ENCODE measurements around the gene QKI. TPM values are rescaled to one million over a fixed set of nuclear protein-coding genes. Genes with fewer than 3 reads are reported as not detected.

Gene QKI
- total RNA-seq, 1 donor = 212 TPM

DNA sequence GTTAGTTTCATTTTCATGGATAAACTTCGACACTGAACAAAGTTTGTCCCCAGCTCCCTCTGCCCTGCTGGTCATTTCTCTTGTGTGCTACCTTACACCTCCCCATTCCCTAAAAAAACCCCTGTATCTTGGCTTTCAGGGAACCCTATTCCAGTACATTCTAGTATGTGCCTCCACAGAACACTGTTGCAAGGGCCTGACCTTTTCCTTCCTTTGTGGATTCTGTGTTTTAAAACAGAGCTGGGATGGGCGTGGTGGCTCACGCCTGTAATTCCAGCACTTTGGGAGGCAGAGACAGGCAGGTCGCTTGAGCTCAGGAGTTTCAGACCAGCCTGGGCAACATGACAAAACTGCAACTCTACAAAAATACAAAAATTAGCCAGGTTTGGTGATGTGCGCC lies 20.6 kb upstream of the QKI start:
- TF ChIP-seq, protein P1, sequence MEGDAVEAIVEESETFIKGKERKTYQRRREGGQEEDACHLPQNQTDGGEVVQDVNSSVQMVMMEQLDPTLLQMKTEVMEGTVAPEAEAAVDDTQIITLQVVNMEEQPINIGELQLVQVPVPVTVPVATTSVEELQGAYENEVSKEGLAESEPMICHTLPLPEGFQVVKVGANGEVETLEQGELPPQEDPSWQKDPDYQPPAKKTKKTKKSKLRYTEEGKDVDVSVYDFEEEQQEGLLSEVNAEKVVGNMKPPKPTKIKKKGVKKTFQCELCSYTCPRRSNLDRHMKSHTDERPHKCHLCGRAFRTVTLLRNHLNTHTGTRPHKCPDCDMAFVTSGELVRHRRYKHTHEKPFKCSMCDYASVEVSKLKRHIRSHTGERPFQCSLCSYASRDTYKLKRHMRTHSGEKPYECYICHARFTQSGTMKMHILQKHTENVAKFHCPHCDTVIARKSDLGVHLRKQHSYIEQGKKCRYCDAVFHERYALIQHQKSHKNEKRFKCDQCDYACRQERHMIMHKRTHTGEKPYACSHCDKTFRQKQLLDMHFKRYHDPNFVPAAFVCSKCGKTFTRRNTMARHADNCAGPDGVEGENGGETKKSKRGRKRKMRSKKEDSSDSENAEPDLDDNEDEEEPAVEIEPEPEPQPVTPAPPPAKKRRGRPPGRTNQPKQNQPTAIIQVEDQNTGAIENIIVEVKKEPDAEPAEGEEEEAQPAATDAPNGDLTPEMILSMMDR (IDR thresholded peaks at IDR 0.05; ENCODE audit: extremely low read depth, low read depth, low read length) = no peak

DNA sequence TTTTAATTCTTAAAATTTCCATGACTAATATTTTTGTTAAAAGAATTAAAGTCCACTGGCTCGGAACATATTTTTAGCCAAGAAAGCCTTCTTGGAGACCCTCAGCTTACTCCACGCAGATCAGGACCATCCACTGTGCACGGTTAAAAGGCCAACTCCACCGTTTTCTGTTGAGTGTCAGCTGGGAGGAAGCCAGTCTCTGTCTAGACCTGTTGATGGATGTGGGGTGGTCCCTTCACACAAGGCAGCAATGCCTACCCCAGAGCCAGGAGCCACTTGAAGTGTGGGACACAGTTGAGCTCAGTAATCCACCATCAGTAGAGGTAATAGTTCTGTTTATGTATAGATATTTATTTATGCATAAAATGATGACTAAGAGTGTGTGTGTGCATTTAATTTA lies 19.9 kb upstream of the QKI start:
- no peaks in the 10 kb centered on the region for H3K27me3 ChIP-seq (ENCODE audit: insufficient read depth, low read length)
- no peak overlapping the region for H3K4me3 ChIP-seq (ENCODE audit: insufficient read depth, low read length)
- H3K9me3 ChIP-seq (ENCODE audit: low read depth, low read length) = no peaks in the 10 kb centered on the region
- H2AFZ ChIP-seq (ENCODE audit: low read length) = no peak overlapping the region
- DNase-seq (ENCODE audit: insufficient read length, low spot score, missing footprints) = no peak
- no peaks in the 10 kb centered on the region for H3K79me2 ChIP-seq (ENCODE audit: insufficient read depth, low read length)
- no peak overlapping the region for H3K4me2 ChIP-seq (ENCODE audit: insufficient read depth, low read length)
- H3K4me1 ChIP-seq (ENCODE audit: insufficient read depth, low read length) = peaks cover 7% of the 10 kb centered on the region
- no peaks in the 10 kb centered on the region for H4K20me1 ChIP-seq (ENCODE audit: insufficient read depth, low read length)
- no peak overlapping the region for H3K27ac ChIP-seq (ENCODE audit: low read depth, low read length)
- H3K36me3 ChIP-seq (ENCODE audit: insufficient read depth, low read length) = no peaks in the 10 kb centered on the region
- TF ChIP-seq, protein P1 (IDR thresholded peaks at IDR 0.05; ENCODE audit: extremely low read depth, low read depth, low read length) = no peak

More for the DNA sequence above, 20.6 kb upstream of the QKI start:
- no peaks in the 10 kb centered on the region for H3K36me3 ChIP-seq (ENCODE audit: insufficient read depth, low read length)
- H3K9me3 ChIP-seq (ENCODE audit: low read depth, low read length) = no peaks in the 10 kb centered on the region
- H3K4me2 ChIP-seq (ENCODE audit: insufficient read depth, low read length) = no peak overlapping the region
- H3K4me3 ChIP-seq (ENCODE audit: insufficient read depth, low read length) = no peak overlapping the region
- no peak overlapping the region for H3K27ac ChIP-seq (ENCODE audit: low read depth, low read length)
- no peaks in the 10 kb centered on the region for H3K79me2 ChIP-seq (ENCODE audit: insufficient read depth, low read length)
- H4K20me1 ChIP-seq (ENCODE audit: insufficient read depth, low read length) = no peaks in the 10 kb centered on the region
- peaks cover 7% of the 10 kb centered on the region for H3K4me1 ChIP-seq (ENCODE audit: insufficient read depth, low read length)
- H2AFZ ChIP-seq (ENCODE audit: low read length) = no peak overlapping the region
- no peaks in the 10 kb centered on the region for H3K27me3 ChIP-seq (ENCODE audit: insufficient read depth, low read length)
- DNase-seq (ENCODE audit: insufficient read length, low spot score, missing footprints) = no peak

DNA sequence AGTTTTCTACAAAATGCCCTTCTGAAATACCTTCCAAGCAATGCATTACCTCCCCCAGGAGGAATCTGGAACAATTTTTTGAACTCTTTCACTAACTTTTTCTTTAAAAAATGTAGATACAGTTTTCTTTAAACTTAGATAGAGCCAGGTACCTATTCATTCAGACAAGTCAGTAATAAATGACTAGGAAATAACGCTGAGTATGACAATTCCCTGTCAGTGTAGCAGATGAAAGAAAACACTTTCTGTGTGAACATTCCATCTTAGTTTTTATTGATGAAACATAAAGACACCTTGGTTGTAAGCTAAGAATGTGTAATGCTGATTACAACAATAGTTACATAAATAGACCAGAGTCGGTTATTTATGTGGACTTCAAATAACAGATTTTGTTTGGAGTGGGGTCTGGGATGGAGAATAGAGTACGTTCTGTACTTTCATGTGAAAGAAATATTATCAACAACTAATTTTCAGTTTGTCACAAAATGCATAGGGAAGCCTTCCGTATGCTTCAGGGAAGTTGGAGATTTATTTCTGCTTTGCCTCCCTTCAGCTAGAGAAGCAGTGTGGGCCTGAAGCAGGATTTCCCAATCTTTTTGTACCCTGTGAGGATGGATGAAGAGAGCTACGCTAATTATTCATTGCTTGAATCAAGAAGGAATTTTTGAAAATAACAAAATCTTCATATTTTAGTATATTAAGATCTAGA lies 19.2 kb upstream of the QKI start:
- DNase-seq (ENCODE audit: insufficient read length, low spot score, missing footprints) = no peak
- H2AFZ ChIP-seq (ENCODE audit: low read length) = no peak overlapping the region

DNA sequence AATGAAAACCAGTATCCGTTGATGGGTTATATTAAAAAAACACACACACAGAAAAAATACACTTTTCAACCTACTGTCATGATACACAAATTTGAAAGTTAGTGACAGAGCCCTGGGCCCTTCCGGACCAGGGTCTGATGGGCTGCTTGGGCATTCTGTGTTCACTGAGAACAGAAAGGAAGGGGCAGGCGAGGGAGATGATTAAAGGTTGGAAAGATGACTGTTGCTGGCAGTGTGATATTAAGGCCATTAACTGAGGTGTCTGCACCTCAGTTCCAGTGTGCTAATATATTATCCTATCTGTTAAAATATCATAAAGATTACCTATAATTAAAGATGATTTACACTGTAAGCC lies 18.7 kb upstream of the QKI start:
- Histone ChIP-seq H3K9me3 (ENCODE audit: low read depth, low read length) (no peaks in the 10 kb centered on the region), H4K20me1 (ENCODE audit: insufficient read depth, low read length) (no peaks in the 10 kb centered on the region), H3K79me2 (ENCODE audit: insufficient read depth, low read length) (no peaks in the 10 kb centered on the region), H3K27ac (ENCODE audit: low read depth, low read length) (no peak overlapping the region), H3K4me2 (ENCODE audit: insufficient read depth, low read length) (no peak overlapping the region), H3K4me1 (ENCODE audit: insufficient read depth, low read length) (peaks cover 7% of the 10 kb centered on the region), H3K4me3 (ENCODE audit: insufficient read depth, low read length) (no peak overlapping the region), H3K27me3 (ENCODE audit: insufficient read depth, low read length) (no peaks in the 10 kb centered on the region), H3K36me3 (ENCODE audit: insufficient read depth, low read length) (no peaks in the 10 kb centered on the region), H2AFZ (ENCODE audit: low read length) (peak overlapping the region; percentile 88)
- DNase-seq (ENCODE audit: insufficient read length, low spot score, missing footprints) = no peak
- TF ChIP-seq, protein P1 (IDR thresholded peaks at IDR 0.05; ENCODE audit: extremely low read depth, low read depth, low read length) = no peak

More for the DNA sequence above, 19.2 kb upstream of the QKI start:
- H3K4me3 ChIP-seq (ENCODE audit: insufficient read depth, low read length) = no peak overlapping the region
- H3K4me1 ChIP-seq (ENCODE audit: insufficient read depth, low read length) = peaks cover 7% of the 10 kb centered on the region
- H3K36me3 ChIP-seq (ENCODE audit: insufficient read depth, low read length) = no peaks in the 10 kb centered on the region
- H3K4me2 ChIP-seq (ENCODE audit: insufficient read depth, low read length) = no peak overlapping the region
- H3K27me3 ChIP-seq (ENCODE audit: insufficient read depth, low read length) = no peaks in the 10 kb centered on the region
- no peaks in the 10 kb centered on the region for H4K20me1 ChIP-seq (ENCODE audit: insufficient read depth, low read length)
- H3K79me2 ChIP-seq (ENCODE audit: insufficient read depth, low read length) = no peaks in the 10 kb centered on the region
- no peak overlapping the region for H3K27ac ChIP-seq (ENCODE audit: low read depth, low read length)
- no peaks in the 10 kb centered on the region for H3K9me3 ChIP-seq (ENCODE audit: low read depth, low read length)
- TF ChIP-seq, protein P1 (IDR thresholded peaks at IDR 0.05; ENCODE audit: extremely low read depth, low read depth, low read length) = no peak
